Right lobe of liver (tissue), 6 donors: ENCODE measurements around the gene ZC3H7A. TPM values are rescaled to one million over a fixed set of nuclear protein-coding genes. Genes with fewer than 3 reads are reported as not detected.

ENCODE experiments used
- ATAC-seq, 4 donors: fragments of 200-7000 bp; cut with Tn5 transposase; one replicate each; pipeline ENCODE4 v1.9.1; 2020; ENCODE audit warnings: mild to moderate bottlenecking in 4 of 4, moderate library complexity in 4 of 4
- DNase-seq, 3 donors: peaks; one replicate each; pipeline ENCODE4 v3.0.0-alpha.2; 2020
- H3K27ac ChIP-seq, 3 donors: fragments of 200-600 bp; one replicate each; pipeline ENCODE4 v1.8.0; 2022
- H3K27me3 ChIP-seq, 2 donors: fragments of 200-600 bp; one replicate each; pipeline ENCODE4 v1.8.0; 2022
- H3K36me3 ChIP-seq, 4 donors: fragments of 200-600 bp; sonication (generic) in 1 of 4; one replicate each; pipeline versions ENCODE4 v1.5.1 to v1.8.0; 2017 to 2022; ENCODE audit warnings: control low read depth in 1 of 4
- H3K4me1 ChIP-seq, 4 donors: fragments of 200-600 bp; sonication (generic) in 1 of 4; one replicate each; pipeline versions ENCODE4 v1.5.1 to v1.8.0; 2017 to 2022; ENCODE audit warnings: control low read depth in 1 of 4
- H3K4me3 ChIP-seq, 3 donors: fragments of 200-600 bp; one replicate each; pipeline ENCODE4 v1.8.0; 2022
- H3K9me3 ChIP-seq, 4 donors: fragments of 200-600 bp; sonication (generic) in 1 of 4; one replicate each; pipeline versions ENCODE4 v1.5.1 to v1.8.0; 2017 to 2022; ENCODE audit warnings: control low read depth in 1 of 4
- POLR2A ChIP-seq: fragments of 450-650 bp; IDR thresholded peaks from one replicate; pipeline ENCODE4 v1.6.1; 2017; ENCODE audit warnings: antibody characterized with exemption, mild to moderate bottlenecking
- WGBS: methylation state at CpG from one replicate; pipeline ENCODE4 v1.1.6; 2018; ENCODE audit warnings: low coverage, low lambda C conversion rate; ENCODE audit not compliant: insufficient coverage; ENCODE audit errors: missing lambda C conversion rate; 5-methylcytosine and 5-hydroxymethylcytosine counted together
- intact Hi-C, 2 donors: fragments of 100-400 bp; cut with DNase I; formaldehyde crosslinking; loops; one replicate each; pipeline versions ENCODE4 v1.11.2 to v1.14.1; 2022
- total RNA-seq, 6 experiments: library from RNA; depleted of rRNA in 2 of 6; stranded (reverse); fragments of >200 nt in 2 of 6; fragmentation: NEBNext Ultra II Directional in 3 of 6; extraction: Animal tissue kit (Norgen Biotek cat#: 25700) in 3 of 6; gene quantifications; one replicate each; pipeline versions ENCODE4 v1.1.0 to v1.2.4, GENCODE V29; 2016 to 2023
- TF ChIP-seq, protein P1 (sequence below), 4 donors: fragments of 200-600 bp in 3 of 4; fragments of 450-650 bp in 1 of 4; IDR thresholded peaks; one replicate each; pipeline versions ENCODE4 v1.5.1 to v1.8.0; 2016 to 2022; ENCODE audit warnings: antibody characterized with exemption in 4 of 4, mild to moderate bottlenecking in 2 of 4
- donor health status: DM: no; HTN: yes; CAD: no.
- donor health status: DM: no; HTN: no; CAD: no.
- donor health status: DM: no; HTN: no; CAD: no.
- donor health status: DM: no; HTN: yes; CAD: no.
- donor health status: DM: no; HTN: yes; CAD: no.

Gene ZC3H7A
- total RNA-seq, 6 experiments from 2014 or later, result 22.8 to 34.0 (median 26.9) TPM

DNA sequence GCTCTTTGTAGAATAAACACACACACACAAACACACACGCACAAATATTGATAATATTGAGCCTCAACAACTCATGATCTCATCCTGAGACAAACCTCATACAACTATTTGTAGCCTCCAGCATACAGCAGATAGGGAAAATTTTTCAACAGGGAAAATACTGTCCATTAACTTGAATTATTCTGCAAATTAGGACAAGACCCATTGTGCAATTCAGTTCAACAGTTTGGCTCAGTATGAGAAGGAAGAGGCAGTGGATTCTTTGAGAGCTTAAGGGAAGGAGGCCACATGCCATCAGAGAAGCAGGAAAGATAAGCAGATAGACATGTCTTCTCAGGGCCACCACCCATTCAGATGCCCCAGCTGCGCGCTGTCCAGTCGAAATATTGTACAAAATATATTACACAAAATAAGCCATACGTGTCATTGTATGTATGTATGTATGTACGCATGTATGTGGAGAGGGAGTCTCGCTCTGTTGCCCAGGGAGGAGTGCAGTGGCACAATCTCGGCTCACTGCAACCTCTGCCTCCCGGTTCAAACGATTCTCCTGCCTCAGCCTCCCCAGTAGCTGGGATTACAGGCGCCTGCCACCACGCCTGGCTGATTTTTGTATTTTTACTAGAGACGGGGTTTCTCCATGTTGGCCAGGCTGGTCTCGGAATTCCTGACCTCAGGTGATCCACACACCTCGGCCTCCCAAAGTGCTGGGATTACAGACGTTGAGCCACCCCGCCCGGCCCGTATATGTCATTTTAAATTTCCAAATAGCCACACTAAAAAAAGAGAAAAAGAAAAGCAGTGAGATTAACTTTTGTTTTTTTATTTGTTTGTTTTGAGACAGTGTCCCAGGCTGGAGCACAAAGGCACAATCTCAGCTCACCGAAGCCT is 1.8 kb downstream of the ZC3H7A start:
- peaks cover 0 to 64% (median 28%) of the 10 kb centered on the region in 4 donors for H3K4me1 ChIP-seq
- no peaks in the 10 kb centered on the region for H3K36me3 ChIP-seq
- H3K27me3 ChIP-seq, result no peaks in the 10 kb centered on the region
- TF ChIP-seq, protein P1, sequence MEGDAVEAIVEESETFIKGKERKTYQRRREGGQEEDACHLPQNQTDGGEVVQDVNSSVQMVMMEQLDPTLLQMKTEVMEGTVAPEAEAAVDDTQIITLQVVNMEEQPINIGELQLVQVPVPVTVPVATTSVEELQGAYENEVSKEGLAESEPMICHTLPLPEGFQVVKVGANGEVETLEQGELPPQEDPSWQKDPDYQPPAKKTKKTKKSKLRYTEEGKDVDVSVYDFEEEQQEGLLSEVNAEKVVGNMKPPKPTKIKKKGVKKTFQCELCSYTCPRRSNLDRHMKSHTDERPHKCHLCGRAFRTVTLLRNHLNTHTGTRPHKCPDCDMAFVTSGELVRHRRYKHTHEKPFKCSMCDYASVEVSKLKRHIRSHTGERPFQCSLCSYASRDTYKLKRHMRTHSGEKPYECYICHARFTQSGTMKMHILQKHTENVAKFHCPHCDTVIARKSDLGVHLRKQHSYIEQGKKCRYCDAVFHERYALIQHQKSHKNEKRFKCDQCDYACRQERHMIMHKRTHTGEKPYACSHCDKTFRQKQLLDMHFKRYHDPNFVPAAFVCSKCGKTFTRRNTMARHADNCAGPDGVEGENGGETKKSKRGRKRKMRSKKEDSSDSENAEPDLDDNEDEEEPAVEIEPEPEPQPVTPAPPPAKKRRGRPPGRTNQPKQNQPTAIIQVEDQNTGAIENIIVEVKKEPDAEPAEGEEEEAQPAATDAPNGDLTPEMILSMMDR (IDR thresholded peaks at IDR 0.05), result no peak
- no peak for TF ChIP-seq POLR2A
- peak overlapping the region; percentile 96 to 98 (median 97) for H3K27ac ChIP-seq
- ATAC-seq, result no peak
- peak overlapping the region in 2 of 3 donors; percentile 81 to 82 for H3K4me3 ChIP-seq
- no peaks in the 10 kb centered on the region for H3K9me3 ChIP-seq
- no peak for DNase-seq
- WGBS, result 80% methylated on average over 16 of the region's 20 CpGs
- intact Hi-C loops, result loop anchor here (10.0 kb wide), 2 partner anchors 60 to 70 kb away; no protein-coding TSS in a partner anchor

DNA sequence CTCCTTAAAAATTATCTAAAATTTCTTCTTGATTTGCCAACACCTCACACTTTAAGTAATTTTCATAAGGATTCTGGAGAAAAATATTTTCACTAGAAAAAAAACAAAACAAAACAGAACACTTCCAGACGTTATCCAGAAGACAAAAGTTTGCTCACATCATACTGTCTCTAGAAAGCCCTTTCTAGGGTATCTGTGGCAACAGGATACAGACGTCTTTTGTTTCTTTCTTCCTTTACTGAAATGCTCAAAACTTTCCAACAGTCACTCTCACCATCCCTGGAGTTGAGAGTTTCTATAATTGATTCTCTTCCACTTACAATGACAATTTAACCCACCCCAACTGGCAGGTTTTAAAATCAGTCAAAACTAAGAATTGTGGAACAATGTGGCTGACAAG is 2.6 kb downstream of the ZC3H7A start:
- ATAC-seq, result no peak
- H3K27me3 ChIP-seq, result no peaks in the 10 kb centered on the region
- TF ChIP-seq POLR2A, result no peak
- TF ChIP-seq, protein P1 (IDR thresholded peaks at IDR 0.05), result no peak
- intact Hi-C loops, result loop anchor here (10.0 kb wide), 2 partner anchors 60 to 70 kb away; no protein-coding TSS in a partner anchor
- whole genome bisulfite sequencing, result 21% methylated on average over 2 of the region's 2 CpGs
- H3K27ac ChIP-seq, result peak overlapping the region in 1 of 3 donors; percentile 70
- H3K4me3 ChIP-seq, result no peak overlapping the region
- no peaks in the 10 kb centered on the region for H3K36me3 ChIP-seq
- DNase-seq, result no peak
- H3K9me3 ChIP-seq, result no peaks in the 10 kb centered on the region
- H3K4me1 ChIP-seq, result peaks cover 0 to 62% (median 30%) of the 10 kb centered on the region in 4 donors

DNA sequence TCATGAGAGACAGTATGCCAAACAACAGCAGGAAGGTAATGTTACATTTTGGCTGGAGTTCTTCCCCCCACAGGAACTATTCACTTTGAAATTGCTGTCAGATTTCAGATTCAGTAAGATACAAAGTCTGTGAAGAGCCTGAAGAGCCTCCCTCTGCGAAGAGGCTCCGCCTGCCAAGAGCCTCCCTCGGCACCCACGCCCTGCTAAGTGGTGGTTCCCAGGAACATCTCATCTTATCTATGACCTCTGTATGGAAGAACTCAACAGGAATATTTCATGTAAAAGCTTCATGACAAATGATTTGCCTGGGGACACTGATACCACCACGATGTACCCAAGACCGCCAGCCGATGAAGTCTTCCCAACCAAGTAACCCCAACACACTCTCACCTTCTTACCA is 3.2 kb downstream of the ZC3H7A start:
- intact Hi-C loops, result loop anchor here (10.0 kb wide), 2 partner anchors 59 to 69 kb away; no protein-coding TSS in a partner anchor
- Histone ChIP-seq H3K36me3 (no peaks in the 10 kb centered on the region), H3K9me3 (no peaks in the 10 kb centered on the region), H3K27ac (peak overlapping the region in 1 of 3 donors; percentile 70), H3K4me3 (no peak overlapping the region), H3K4me1 (peaks cover 0 to 66% (median 27%) of the 10 kb centered on the region in 4 donors), H3K27me3 (no peaks in the 10 kb centered on the region)
- no peak for DNase-seq
- WGBS, result 69% methylated on average over 7 of the region's 7 CpGs
- ATAC-seq, result no peak
- no peak for TF ChIP-seq POLR2A
- TF ChIP-seq, protein P1 (IDR thresholded peaks at IDR 0.05), result no peak

DNA sequence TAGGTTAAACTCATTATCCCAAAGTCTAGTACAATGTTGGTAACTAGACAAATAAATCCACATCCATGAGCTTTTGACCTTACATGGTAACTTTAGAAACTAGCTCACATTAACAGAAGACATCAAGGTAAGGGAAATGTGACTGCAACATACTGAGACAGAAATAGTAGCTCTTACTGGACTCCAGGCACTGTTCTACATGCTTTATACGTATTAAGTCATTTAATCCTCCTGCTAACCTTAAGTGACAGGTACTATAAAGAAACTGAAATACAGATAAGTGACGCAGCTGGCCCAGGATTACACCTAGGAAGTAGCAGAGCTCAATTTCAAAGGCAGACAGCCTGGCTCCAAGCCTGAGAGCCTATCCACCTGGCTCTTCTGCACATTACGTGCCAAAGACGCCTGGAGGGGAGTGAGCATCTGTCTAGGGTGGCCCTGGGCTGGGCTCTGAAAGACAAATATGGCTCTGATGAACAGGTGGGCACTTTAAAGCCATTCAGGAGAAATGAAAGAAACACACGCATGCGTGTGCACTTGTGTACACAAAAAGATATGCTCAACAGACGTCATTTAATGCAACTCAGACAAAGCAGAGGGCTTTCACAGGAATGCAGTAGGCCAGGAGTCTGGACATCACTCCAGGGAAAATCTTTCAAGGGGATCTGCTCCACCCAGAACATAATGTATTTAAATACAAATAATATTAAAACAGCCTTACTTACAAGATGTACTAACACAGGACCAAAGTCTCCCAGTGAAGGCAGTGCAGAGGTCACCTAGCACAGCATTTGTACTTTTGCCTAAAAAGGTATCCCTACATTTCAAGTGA is 4.4 kb downstream of the ZC3H7A start:
- ATAC-seq, result no peak
- TF ChIP-seq, protein P1 (IDR thresholded peaks at IDR 0.05), result no peak
- no peak for TF ChIP-seq POLR2A
- no peaks in the 10 kb centered on the region for H3K27me3 ChIP-seq
- peak overlapping the region; percentile 17 to 70 (median 47) for H3K27ac ChIP-seq
- no peak for DNase-seq
- no peak overlapping the region for H3K4me3 ChIP-seq
- H3K4me1 ChIP-seq, result peaks cover 0 to 60% (median 23%) of the 10 kb centered on the region in 4 donors
- intact Hi-C loops, result loop anchor here (10.0 kb wide), 2 partner anchors 58 to 68 kb away; no protein-coding TSS in a partner anchor
- WGBS, result 16% methylated on average over 5 of the region's 7 CpGs
- H3K36me3 ChIP-seq, result no peaks in the 10 kb centered on the region
- no peaks in the 10 kb centered on the region for H3K9me3 ChIP-seq
